Measurements from ENCODE around the gene EDC3. TPM values are rescaled to one million over a fixed set of nuclear protein-coding genes. Genes with fewer than 3 reads are reported as not detected.

The EDC3 gene
- total RNA-seq, 2 experiments from 2014 or later: 41.9 to 44.1 TPM

DNA sequence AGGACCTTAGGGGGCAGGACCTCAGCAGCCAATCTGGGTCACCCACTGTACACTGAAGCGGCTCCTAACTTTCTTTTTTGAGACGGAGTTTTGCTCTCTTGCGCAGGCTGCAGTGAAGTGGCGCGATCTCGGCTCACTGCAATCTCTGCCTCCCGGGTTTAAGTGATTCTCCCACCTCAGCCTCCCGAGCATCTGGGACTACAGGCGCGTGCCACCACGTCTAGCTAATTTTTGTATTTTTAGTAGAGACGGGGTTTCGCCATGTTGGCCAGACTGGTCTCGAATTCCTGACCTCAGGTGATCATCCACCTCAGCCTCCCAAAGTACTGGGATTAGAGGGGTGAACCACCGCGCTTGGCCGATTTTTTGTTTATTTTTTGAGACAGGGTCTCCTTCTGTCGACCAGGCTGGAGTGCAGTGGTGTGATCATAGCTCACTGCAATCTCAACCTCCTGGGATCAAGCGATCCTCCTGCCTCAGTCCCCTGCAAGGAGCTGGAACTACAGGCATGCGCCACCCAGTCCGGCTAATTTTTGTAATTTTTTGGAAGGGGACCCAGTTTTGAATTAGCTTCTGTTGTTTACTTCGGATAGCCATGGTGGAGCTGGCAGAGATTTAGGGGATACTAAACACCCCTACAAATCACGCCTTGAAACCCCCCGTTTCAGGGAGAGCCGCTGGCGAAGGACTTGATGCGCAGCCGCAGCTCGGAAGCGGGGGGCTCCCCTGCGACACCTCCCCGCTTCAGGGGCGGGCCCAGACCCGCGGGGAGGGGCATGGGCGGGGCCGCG lies 81.7 kb downstream of the EDC3 start:
- no peaks in the 10 kb centered on the region for H3K9me3 Mint-ChIP-seq
- POLR2A ChIA-PET: interaction anchor here (0.7 to 5.6 kb wide), 8 partner anchors 12 to 235 kb away, joined by 3 to 33 read pairs (median 4); partner anchors contain the start of genes ARID3B, EDC3 and UBL7
- H3K27me3 Mint-ChIP-seq: no peaks in the 10 kb centered on the region
- peaks cover 30% of the 10 kb centered on the region for H3K4me1 Mint-ChIP-seq (ENCODE audit: low read depth)
- peaks cover 24% of the 10 kb centered on the region for H3K36me3 Mint-ChIP-seq (ENCODE audit: low read depth)
- peak overlapping the region; percentile 67 for H3K27ac Mint-ChIP-seq
- CTCF ChIA-PET: interaction anchor here (0.7 to 6.4 kb wide), 10 partner anchors 17 to 239 kb away, joined by 3 to 47 read pairs (median 5); partner anchors contain the start of gene ARID3B
- H3K4me3 Mint-ChIP-seq: peak overlapping the region; percentile 69
- intact Hi-C loops (cut with micrococcal nuclease): no loop called here
- no peak for ATAC-seq
- DNase-seq: no peak
- TF ChIP-seq CTCF (IDR thresholded peaks at IDR 0.05): no peak

DNA sequence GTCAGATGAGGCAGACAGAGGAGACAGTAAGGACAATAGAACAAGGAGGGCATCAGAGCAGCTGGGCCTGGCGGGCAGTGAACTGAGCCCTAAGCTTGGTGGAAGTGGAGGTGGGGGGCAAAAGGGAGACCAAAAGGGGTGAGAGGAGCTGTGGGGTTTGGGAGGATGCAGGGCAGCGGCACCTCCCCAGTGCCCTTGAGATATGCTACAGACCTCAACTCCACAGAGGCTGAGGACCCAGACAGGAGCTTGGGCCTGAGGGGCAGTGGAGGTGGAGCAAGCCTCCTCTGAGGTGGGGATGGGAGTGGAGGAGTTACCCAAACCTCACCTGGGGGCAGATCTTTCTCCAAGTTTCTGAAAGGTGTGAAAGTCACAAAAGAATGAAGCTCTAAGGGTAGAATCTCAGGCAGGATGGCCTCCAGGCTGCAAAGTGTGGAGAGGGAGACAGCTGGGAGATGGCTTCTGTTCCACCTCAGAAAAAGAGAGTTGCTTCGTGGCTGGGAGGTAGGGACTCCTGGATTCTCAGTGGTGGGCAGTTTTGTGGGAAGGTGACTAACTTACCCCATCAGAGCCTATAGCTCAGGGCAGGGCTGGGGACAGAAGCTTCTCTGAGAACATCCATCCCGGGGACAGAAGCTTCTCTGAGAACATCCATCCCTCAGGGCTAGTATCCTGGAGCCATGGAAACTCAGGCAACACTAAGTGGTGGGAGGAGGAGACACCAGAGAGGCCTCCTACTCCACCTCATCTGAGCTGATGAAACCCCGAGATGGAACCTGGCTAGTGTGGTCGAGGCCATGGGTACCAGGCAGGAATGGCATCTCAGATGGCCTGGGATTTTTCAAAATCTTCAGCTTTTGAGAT lies 82.5 kb downstream of the EDC3 start:
- no peak for TF ChIP-seq CTCF (IDR thresholded peaks at IDR 0.05)
- intact Hi-C loops (cut with micrococcal nuclease): no loop called here
- H3K27me3 Mint-ChIP-seq: no peaks in the 10 kb centered on the region
- peaks cover 20% of the 10 kb centered on the region for H3K36me3 Mint-ChIP-seq (ENCODE audit: low read depth)
- CTCF ChIA-PET: interaction anchor here (0.9 to 6.4 kb wide), 10 partner anchors 9 to 238 kb away, joined by 3 to 47 read pairs (median 6); partner anchors contain the start of gene ARID3B
- peaks cover 23% of the 10 kb centered on the region for H3K4me1 Mint-ChIP-seq (ENCODE audit: low read depth)
- POLR2A ChIA-PET: interaction anchor here (0.7 to 5.6 kb wide), 7 partner anchors 11 to 234 kb away, joined by 3 to 33 read pairs (median 3); partner anchors contain the start of genes ARID3B, EDC3, SEMA7A and UBL7
- peak overlapping the region; percentile 5 for H3K27ac Mint-ChIP-seq
- H3K4me3 Mint-ChIP-seq: peak overlapping the region; percentile 24
- ATAC-seq (no peak), DNase-seq (no peak)
- H3K9me3 Mint-ChIP-seq: no peaks in the 10 kb centered on the region

GRCh38 chr15:74612677-74613076 lies 83.1 kb downstream of the EDC3 start:
- no peak for TF ChIP-seq CTCF (IDR thresholded peaks at IDR 0.05)
- no peak overlapping the region for H3K27ac Mint-ChIP-seq
- intact Hi-C loops (cut with micrococcal nuclease): no loop called here
- DNase-seq (no peak), ATAC-seq (no peak)
- H3K9me3 Mint-ChIP-seq: no peaks in the 10 kb centered on the region
- ChIA-PET POLR2A (interaction anchor here (0.7 to 4.1 kb wide), 6 partner anchors 10 to 179 kb away, joined by 3 to 33 read pairs (median 4); partner anchors contain the start of genes ARID3B and SEMA7A), CTCF (interaction anchor here (0.9 to 2.3 kb wide), 3 partner anchors 9 to 238 kb away, joined by 3 to 9 read pairs (median 3); no protein-coding TSS in a partner anchor)
- peaks cover 15% of the 10 kb centered on the region for H3K36me3 Mint-ChIP-seq (ENCODE audit: low read depth)
- H3K4me3 Mint-ChIP-seq: no peak overlapping the region
- H3K4me1 Mint-ChIP-seq (ENCODE audit: low read depth): peaks cover 17% of the 10 kb centered on the region
- H3K27me3 Mint-ChIP-seq: no peaks in the 10 kb centered on the region

DNA sequence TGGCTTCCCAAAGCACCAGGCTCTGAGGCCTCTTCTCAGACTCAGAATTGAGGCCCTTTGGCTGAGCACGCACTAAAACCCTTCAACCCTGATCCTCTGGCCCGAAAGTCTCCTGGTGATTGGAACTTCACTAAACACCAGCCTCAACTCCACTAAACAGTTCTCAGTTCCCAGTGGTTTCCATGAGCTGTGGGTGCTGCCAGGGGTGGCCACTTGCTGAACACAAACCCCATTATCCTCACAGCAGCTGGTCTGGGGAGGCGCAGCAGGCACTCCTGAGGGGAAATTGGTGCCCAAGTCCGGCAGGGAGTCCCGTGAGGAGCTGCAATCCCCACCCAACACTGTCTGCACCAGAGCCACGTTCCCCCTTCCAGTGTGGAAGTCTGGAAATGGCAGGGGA lies 84.0 kb downstream of the EDC3 start:
- CTCF ChIA-PET: interaction anchor here (0.9 to 2.3 kb wide), 2 partner anchors 10 to 237 kb away, joined by 3 to 9 read pairs; no protein-coding TSS in a partner anchor

More for the DNA sequence above, 84.0 kb downstream of the EDC3 start:
- Mint-ChIP-seq H3K36me3 (ENCODE audit: low read depth) (peaks cover 8% of the 10 kb centered on the region), H3K4me1 (ENCODE audit: low read depth) (peaks cover 8% of the 10 kb centered on the region), H3K9me3 (no peaks in the 10 kb centered on the region), H3K27me3 (no peaks in the 10 kb centered on the region), H3K27ac (no peak overlapping the region), H3K4me3 (no peak overlapping the region)
- no peak for DNase-seq
- TF ChIP-seq CTCF (IDR thresholded peaks at IDR 0.05): no peak
- no peak for ATAC-seq
- POLR2A ChIA-PET: interaction anchor here (0.7 to 4.1 kb wide), 4 partner anchors 9 to 66 kb away, joined by 3 to 33 read pairs (median 4); no protein-coding TSS in a partner anchor
- intact Hi-C loops (cut with micrococcal nuclease): no loop called here
